GDM1 (cell line): Measurements from ENCODE around the gene ACMSD.
"Not testable (repeated sequence)": the region's sequence is repeated elsewhere in the genome, so short reads cannot be mapped to it uniquely, and the experiment has no call there.

Experiments
- DNase-seq: peaks from one replicate; lab custom pipeline; 2025; lab: John Stamatoyannopoulos, UW

Gene ACMSD

DNA sequence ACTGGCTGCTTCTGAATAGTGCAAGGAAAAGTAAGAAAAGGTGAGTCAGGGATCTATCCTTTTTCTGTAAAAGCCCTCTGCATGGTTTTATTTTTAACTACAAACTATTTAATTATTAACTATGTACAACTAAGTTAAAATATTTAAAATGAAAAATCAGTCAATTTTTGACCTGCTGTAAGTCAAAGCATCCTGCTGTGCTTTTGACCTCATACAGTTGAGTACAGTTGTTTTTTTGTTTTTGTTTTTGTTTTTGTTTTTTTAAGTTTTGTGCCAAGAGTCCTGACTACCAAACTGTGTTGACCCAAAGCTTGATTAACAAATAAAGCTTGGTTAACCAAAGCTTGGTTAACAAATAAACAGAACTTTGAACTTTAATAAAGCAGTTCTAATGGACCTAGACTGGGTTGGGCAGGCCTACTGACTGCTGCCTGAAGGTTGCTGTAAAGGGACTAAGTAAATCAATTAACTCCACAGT, at the start of gene ACMSD:
ACMSD (plus strand) TSS at position 474 of the 478 bp plus-strand sequence. CDS start 67 bp downstream, outside the sequence.
- DNase-seq: no peak

DNA sequence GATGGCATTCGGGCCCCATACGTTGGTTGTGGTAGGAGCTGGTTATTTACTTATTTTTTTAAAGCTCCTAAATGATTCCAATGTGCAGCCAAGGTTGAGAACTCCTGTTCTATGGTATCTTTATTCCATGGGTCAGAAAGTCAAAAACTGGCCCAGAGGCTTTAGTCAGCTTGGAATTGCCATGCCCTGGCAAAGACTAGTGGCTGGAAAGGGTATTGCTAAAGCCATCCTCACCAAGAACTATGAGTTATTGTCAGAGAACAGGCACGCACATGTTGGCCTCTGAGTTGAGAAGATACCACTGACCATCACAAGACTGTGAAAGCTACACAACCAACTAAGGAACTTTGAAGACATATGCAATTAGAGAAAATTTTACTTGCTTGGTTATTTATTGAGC, 47.9 kb upstream of the ACMSD start:
- no peak for DNase-seq

DNA sequence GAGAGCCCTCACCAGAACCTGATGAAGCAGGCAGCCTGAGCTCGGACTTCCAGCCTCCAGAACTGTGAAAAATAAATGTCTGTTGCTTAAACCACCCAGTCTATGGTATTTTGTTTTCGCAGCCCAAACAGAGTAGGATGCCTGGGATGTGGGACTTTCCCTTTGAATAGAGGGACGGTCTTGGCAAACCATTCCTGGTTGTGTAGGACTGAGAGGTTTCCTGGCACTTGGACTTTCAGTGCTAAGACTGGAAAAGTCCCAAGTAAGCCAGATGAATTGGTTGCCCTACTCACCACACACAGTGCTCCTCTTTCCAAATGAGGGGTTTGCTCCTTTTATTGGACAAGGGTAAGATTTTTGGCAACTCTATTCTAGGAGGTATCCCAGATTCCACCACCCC, 46.8 kb upstream of the ACMSD start:
- DNase-seq: no peak

DNA sequence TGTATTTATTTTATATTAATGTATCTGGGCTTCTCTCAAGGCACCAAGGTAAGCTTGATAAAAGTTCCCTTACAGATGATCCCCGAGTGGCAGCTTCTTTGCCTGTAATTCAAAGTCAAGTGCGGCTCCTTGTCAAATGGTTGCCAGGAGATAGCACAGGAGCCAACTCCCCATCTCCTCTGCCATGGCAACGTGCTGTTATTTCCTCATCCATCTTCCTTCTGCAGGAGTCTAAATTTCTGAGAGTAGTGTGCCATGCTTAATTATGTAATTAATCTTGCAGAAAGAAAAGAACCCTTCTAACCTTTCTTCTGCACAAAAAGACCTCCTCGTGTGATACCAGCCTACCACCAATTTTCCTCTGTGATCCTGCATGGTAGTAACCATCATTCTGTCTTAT, 46.2 kb upstream of the ACMSD start:
- no peak for DNase-seq

DNA sequence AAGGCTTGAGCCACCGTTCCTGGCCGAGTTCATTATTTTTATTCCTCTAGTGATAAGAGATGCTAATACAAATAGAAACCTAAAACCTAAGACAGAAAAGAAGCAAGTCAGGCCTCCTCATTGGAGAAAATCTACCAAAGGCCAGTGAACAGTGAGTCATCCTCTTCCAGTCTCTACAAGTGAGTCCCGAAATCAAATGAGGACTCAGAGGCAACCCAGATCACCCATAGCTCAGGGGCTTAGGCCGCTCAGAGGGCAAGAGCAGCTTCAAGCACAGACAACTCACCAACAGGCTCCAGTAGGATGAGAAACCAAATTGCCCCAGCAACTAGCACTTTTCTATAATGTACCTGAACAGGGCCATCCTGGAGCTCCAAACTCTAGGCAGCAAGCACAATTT, 42.7 kb upstream of the ACMSD start:
- DNase-seq: no peak

DNA sequence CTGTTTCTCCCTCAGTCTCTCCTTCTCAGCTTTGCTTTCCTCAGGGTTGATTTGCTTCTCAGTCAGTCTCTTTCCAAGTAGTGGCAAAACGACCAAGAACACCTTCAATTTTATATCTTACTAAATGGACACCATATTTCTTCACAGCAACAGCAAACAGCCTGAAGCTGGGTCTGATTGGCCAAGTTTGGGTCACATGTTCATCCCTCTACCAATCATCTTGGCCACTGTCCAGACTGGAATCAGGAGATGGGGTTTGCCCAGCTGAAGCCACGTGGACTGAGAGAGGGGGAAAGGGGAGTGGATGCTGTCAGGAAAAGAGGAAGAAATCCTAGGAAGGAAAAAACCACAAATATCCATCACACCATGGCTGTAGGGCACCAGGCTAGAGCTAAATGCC, 42.0 kb upstream of the ACMSD start:
- DNase-seq: no peak

DNA sequence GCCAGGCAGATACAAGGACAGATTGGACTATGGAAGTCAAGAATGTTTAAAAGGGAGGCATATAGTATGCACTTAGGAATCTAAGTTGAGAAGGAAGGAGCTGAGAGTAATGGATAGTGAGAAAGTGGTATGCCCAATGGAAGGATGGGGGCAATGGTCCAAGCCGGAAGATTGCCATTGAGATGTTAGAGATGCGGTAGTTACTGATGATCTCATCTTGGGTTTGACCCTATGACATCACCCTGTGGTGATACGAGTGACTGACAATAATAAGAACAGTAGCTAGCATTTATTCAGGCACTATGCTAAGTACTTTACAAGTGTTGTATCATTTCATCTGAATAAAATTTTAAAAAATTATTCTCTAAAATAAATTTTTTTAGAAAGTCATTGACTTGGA, 38.5 kb upstream of the ACMSD start:
- DNase-seq: no peak

DNA sequence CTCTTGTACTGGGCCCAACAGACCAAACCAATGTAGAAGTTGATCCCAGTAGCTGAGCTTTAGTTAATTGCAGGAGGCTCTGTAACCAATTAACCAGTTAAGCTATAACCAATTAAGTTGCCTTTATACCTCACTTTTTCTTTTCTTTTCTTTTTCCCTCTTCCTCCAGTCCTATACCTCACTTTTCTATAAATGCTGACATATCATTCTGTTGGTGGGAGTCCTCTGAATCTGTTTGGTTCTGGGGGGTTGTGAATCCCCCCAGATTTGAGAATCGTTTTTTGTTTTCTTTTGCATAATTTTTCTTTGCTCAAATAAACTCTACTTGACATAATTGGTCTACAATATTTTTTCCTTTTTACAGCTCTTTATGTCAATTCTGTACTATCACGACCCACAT, 38.1 kb upstream of the ACMSD start:
- DNase-seq: no peak

DNA sequence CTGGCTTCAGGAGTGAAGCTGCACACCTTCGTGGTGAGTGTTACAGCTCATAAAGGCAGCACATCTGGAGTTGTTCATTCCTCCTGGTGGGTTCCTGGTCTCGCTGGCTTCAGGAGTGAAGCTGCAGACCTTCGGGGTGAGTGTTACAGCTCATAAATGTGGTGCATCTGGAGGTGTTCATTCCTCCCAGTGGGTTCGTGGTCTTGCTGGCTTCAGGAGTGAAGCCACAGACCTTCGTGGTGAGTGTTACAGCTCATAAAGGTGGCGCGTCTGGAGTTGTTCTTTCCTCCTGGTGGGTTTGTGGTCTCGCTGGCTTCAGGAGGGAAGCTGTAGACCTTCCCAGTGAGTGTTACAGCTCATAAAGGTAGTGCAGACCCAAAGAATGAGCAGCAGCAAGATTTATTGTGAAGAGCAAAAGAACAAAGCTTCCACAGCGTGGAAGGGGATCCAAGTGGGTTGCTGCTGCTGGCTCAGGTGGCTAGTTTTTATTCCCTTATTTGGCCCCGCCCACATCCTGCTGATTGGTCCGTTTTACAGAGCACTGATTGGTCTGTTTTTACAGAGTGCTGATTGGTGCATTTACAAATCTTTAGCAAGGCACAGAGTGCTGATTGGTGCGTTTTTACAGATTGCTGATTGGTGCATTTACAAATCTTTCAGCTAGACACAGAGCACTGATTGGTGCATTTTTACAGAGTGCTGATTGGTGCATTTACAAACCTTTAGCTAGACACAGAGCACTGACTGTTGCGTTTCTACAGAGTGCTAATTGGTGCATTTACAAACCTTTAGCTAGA, 34.6 kb upstream of the ACMSD start:
- DNase-seq: not testable (repeated sequence)

DNA sequence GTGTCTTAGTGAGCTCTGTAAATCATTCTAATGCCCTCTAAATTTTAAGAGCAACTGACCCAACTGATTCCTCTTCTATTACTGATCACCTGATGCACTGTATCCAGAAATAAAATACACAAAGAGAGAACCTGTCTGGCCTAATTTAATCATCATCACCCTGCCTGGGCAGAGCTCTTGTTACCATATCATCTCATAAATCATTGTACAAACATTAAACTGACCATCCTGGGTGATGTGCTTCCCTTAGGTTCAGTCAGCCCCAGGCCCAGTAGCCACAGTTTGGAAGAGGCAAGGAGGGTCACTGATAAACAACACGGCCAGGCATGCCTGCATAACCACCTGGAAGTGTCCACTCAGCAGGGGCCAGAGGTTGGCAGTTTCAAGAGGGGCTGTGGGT, 22.7 kb upstream of the ACMSD start:
- DNase-seq: no peak

DNA sequence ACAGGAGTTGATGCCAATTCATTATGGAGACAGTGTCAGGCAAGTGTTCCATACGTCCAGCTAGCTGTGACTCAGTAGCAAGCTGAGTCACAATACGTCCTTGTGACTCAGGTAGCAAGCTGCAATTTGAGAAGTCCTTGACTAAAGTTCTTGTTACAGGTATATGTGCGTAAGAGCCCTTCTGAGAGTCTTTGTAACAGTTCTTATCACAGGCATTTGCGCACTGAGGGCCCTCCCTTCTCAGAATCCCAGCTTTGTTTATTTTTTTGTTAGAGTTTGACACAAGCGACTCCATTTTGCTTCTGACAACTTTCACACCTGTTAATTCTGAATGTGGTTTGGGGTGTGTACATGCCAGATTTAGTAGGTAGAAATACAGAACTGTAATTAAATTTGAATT, 20.1 kb upstream of the ACMSD start:
- DNase-seq: no peak

DNA sequence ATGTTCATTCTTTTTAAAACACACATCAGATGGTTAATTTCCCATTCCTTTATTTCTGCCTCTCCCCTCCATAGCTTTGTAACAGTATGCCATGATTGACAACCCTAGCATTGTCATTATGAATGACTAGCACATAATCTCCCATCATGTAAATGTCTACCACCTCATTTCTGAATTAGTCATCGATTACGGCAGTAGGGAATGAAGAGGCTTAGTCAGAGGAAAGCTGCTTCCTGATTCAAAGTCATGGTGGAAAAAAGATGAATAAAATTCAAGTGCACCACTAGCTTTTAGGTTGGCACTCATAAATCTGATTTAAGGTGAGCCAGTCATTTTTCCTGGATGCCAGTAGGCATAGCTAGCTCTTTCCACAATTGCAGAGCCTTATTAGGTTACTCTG, 19.1 kb upstream of the ACMSD start:
- no peak for DNase-seq

DNA sequence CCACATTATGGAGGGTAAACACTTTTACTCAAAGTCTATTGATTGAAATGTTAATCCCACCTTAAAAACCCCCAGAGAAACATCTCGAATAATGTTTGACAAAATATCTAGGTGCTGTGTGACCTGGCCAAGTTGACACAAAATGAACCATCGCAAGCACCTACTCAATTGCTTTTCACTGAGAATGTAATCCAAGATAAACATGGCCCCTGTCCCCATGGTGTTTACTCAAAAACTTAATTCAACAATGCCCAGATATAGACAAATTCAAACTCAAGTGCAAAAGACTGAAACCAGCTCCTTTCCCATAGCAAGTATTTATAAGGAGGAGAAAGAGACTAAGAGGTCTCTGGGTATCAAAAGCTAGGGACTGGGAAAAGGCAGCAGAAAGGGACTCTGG, 15.0 kb upstream of the ACMSD start:
- DNase-seq: no peak

DNA sequence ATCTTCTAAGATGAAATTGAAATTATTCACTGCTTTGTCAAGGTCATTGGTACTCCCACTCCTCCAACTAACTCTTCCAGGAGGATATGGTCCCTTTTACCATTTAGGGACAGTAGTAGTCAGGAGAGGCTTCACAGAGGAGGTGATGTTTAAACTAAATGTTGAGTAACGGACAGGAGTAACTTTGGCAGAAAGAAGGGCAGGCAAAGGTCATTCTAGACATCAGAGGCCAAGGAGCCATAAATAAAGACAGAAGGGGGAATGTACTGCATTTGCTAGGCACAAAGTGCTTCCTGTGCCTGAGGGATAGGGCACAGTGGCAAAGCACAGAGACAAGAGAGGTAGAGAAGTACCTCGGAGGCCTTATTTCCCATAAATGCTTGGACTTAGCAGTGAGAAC, 14.6 kb upstream of the ACMSD start:
- DNase-seq: no peak

DNA sequence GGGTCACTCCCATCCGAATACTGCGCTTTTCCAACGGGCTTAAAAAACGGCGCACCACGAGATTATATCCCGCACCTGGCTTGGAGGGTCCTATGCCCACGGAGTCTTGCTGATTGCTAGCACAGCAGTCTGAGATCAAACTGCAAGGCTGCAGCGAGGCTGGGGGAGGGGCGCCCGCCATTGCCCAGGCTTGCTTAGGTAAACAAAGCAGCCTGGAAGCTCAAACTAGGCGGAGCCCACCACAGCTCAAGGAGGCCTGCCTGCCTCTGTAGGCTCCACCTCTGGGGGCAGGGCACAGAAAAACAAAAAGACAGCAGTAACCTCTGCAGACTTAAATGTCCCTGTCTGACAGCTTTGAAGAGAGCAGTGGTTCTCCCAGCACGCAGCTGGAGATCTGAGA, 12.7 kb upstream of the ACMSD start:
- DNase-seq: not testable (repeated sequence)

DNA sequence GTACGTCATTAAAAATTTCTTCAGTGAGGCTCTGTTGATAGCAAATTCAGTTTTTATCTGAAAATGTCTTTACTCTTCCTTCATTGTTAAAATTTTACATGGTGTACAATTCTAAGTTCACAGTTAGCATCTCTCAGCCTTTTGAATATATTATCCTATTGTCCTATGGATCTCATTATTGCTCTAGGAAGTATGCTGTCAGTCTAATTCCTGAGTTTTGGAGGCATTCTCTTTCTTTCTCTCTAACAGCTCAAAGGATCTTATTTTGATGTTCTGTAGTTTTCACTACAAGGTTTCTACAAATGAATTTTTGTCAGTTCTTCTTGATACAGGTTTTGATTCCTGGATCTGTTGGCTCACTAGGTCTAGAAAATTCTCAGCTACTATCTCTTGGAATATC, 2.9 kb upstream of the ACMSD start:
- DNase-seq: no peak

DNA sequence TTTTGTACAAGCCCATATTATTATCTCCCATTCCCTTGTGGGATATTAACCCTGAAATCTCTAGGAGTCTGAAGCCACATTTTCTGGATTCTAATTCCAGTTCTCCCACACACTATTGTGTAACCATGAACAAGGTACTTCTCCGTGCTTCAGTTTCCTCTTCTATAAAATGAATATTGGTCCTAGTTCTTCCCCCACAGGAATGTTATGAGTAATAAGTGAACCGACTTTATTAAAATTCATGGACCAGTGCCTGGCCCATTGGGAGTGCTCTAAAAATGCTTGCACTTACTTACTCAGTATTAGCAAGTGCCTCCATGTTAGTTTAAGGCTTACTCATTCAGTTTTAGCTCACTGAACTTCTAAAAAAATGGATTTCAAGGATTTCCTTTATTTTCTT, 1.4 kb upstream of the ACMSD start:
- no peak for DNase-seq

DNA sequence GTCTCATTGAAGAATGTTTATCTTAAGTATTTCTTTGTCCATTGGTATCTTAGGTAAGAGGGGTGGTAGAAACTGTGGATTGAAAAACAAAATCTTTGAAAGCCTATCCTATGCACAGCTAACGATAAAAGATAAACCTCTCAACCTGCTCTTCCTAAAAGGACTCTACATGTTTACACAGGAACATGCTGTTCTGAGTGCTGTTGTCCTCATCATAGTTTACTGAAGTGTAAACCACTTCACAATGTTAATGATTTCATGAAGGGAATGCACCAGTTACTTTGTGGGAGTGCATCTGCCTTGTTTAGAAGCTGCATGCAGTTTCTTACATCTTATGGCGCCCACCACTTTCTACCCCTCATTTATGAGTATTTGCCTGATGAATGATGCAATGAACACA, 1.2 kb downstream of the ACMSD start:
- no peak for DNase-seq

DNA sequence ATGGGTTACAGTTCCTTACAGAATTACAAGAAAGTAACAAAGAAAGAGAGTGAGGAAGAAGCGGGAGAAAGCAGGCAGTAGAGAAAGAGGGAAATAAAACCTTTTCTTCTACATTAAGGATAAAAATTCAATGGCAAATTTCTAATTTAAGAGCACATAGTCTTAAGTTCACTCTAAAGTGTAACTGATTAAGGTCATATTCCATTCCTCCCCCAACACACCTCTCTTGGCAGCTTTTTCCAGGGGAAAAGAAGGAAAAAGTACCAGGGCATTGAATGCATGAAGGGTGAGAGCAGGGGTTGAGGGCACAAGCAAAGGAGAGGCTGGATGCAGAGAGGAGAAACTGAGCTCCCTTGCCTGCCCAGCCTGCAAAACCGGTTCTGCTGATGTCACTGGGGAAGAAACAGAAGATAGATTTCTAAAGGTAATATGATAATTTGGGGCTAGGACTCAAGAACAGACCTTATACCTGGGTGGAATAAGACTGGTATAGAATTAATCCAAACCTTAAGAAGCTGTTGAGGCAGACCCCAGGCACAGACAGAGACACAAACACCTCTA, 4.6 kb downstream of the ACMSD start:
- no peak for DNase-seq

DNA sequence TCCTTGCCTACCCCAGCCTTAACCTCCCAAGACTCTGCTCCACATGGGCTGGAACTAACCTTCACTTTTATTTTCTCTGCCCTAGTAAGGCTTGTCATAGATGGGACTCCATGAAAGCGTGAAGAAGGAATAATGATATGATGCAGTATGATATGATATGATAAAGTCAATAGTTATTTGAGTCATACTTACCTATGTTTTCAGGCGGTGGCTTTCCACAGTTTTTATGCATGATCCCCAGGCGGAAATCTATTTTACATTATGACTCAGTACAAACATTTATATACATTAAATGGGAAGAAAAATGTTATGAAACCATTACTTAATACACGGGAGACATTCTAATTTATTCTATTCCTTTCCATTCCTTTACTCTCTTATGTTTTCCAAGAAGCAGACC, 5.6 kb downstream of the ACMSD start:
- no peak for DNase-seq

DNA sequence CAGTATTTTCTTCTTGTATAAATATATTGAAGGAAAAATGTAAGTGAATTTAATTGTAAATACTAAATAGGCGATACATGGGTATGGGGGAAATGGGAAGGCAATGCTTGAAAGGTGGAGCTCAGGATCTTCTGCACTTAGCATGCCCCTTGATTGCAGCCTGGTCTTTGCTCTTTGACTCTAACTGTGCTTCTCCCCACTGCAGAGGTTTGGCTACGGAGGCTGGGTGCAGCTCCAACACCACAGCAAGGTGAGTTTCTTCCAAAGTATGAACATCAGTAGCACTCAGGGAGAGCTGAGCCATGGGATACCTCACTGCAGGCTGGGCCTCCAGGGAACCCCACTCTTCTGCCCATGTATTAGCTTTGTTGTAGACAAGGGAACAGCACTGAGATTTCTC, 6.6 kb downstream of the ACMSD start:
- DNase-seq: no peak

DNA sequence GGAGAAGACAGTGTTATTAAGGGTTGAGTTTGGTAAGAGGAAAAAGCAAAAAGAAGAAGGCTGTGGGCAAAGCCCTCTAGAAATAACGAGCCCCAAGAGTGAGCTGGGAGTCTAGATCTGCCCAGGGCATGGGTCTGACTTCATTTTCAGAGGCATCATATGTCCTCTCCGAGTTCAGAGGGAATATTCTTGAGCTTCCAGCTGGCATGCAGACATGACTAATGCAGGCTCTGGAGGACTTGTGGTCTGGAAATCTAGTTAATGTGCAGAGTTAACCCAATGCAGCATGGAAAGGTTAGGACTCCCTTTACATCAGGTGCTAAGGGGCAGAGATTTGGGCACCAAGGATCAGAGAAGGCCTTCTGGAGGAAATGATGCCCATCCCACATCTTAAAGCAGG, 7.3 kb downstream of the ACMSD start:
- DNase-seq: no peak

DNA sequence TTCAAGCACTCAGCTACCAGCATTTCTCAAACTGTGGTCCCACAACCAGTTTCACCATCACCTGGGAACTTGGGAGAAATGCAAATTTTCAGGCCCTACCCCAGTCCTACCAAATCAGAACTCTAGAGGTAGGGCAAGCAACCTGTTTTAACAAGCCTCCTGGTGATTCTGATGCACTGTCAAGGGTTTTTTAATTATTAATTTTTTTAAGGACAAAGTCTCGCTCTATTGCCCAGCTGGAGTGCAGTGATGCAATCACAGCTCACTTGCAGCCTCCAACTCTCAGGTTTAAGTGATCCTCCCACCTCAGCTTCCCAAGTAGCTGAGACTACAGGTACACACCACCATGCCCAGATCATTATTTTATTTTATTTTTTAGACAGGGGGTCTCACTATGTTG, 7.8 kb downstream of the ACMSD start:
- no peak for DNase-seq

DNA sequence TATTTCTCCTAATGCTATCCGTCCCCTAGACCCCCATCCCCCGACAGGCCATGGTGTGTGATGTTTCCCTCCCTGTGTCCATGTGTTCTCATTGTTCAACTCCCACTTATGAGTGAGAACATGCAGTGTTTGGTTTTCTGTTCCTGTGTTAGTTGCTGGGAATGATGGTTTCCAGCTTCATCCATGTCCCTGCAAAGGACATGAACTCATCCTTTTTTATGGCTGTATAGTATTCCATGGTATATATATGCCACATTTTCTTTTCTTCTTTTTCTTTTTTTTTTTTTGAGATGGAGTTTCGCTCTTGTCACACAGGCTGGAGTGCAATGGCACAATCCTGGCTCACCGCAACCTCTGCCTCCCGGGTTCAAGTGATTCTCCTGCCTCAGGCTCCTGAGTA, 9.2 kb downstream of the ACMSD start:
- not testable (repeated sequence) for DNase-seq
